ENCODE measurements around the gene ZBTB45. TPM values are rescaled to one million over a fixed set of nuclear protein-coding genes. Genes with fewer than 3 reads are reported as not detected.

Gene ZBTB45
- total RNA-seq, 1 donor from 2014 or later = 3.7 TPM

- Histone ChIP-seq H3K27ac (ENCODE audit: low read depth, low read length) (peak within 1 kb of the TSS; percentile 75), H3K27me3 (ENCODE audit: control insufficient read depth in 3 of 3, insufficient read depth in 3 of 3, low read length in 3 of 3) (no peaks in the 10 kb centered on the region), H3K4me1 (ENCODE audit: control insufficient read depth in 3 of 3, insufficient read depth in 3 of 3, low read length in 3 of 3) (peaks cover 8 to 19% (median 14%) of the 10 kb centered on the region in 3 donors), H3K9me3 (ENCODE audit: control insufficient read depth in 3 of 3, low read length in 3 of 3) (no peaks in the 10 kb centered on the region), H3K4me3 (ENCODE audit: low read length in 3 of 3) (peak within 1 kb of the TSS; percentile 81 to 87 (median 84)), H3K36me3 (ENCODE audit: control insufficient read depth in 3 of 3, insufficient read depth in 3 of 3, low read length in 3 of 3) (peaks cover 15 to 19% (median 17%) of the 10 kb centered on the region in 3 donors), H3K9ac (ENCODE audit: low read depth in 1 of 3, low read length in 3 of 3) (peak within 1 kb of the TSS; percentile 80 to 89 (median 84))
Observed at GRCh38 chr19:58466760-58467589, 52.6 kb downstream of the ZBTB45 start, which contains the start of gene ZNF324. TSS of gene ZNF324 (plus strand) at chr19:58467080. CDS start at chr19:58469186, 2,106 bp downstream.

- peak overlapping the region; percentile 27 to 89 (median 65) for H3K9ac ChIP-seq (ENCODE audit: low read depth in 1 of 3, low read length in 3 of 3)
Observed at GRCh38 chr19:58466089-58466759, 53.4 kb downstream of the ZBTB45 start.

More at GRCh38 chr19:58466089-58466759, 53.4 kb downstream of the ZBTB45 start:
- Histone ChIP-seq H3K36me3 (ENCODE audit: control insufficient read depth in 3 of 3, insufficient read depth in 3 of 3, low read length in 3 of 3) (peaks cover 12 to 15% (median 14%) of the 10 kb centered on the region in 3 donors), H3K4me3 (ENCODE audit: low read length in 3 of 3) (peak overlapping the region; percentile 81 to 87 (median 84)), H3K4me1 (ENCODE audit: control insufficient read depth in 3 of 3, insufficient read depth in 3 of 3, low read length in 3 of 3) (peaks cover 8 to 19% (median 14%) of the 10 kb centered on the region in 3 donors), H3K27me3 (ENCODE audit: control insufficient read depth in 3 of 3, insufficient read depth in 3 of 3, low read length in 3 of 3) (no peaks in the 10 kb centered on the region), H3K27ac (ENCODE audit: low read depth, low read length) (no peak overlapping the region), H3K9me3 (ENCODE audit: control insufficient read depth in 3 of 3, low read length in 3 of 3) (no peaks in the 10 kb centered on the region)

Small RNA genes within 50 kb of the gene (small RNA-seq; reads per million reads assigned to genes)
- 0.16 reads per million for gene MIR6807
- not detected for gene RN7SL525P
- gene RN7SL693P = not detected
- not detected for gene RNU6-1337P

Other genes starting within 250 kb of the ZBTB45 start
- 6.3 TPM for gene ZNF8, start 240.9 kb downstream of the ZBTB45 start, total RNA-seq
- 14.1 TPM for gene ERVK3-1, start 214.4 kb downstream of the ZBTB45 start, total RNA-seq
- gene ZSCAN22, start 192.8 kb downstream of the ZBTB45 start, total RNA-seq = 2.6 TPM
- under 0.01 TPM for gene A1BG, start 166.3 kb downstream of the ZBTB45 start, total RNA-seq
- 2.1 TPM for gene ZNF497, start 157.1 kb downstream of the ZBTB45 start, total RNA-seq
- 0.52 TPM for gene ZNF837, start 138.8 kb downstream of the ZBTB45 start, total RNA-seq
- 3,737 TPM for gene RPS5, start 132.5 kb downstream of the ZBTB45 start, total RNA-seq
- gene RNF225, start 124.2 kb downstream of the ZBTB45 start, total RNA-seq = not detected
- gene ZNF584, start 111.2 kb downstream of the ZBTB45 start, total RNA-seq = 8.4 TPM
- 9.9 TPM for gene ZNF132, start 79.7 kb downstream of the ZBTB45 start, total RNA-seq
- gene ZNF324B, start 68.2 kb downstream of the ZBTB45 start, total RNA-seq = 5.7 TPM
- gene ZNF324, start 52.7 kb downstream of the ZBTB45 start, total RNA-seq = 9.9 TPM
- 3.1 TPM for gene ZNF446, start 43.5 kb downstream of the ZBTB45 start, total RNA-seq
- 3.1 TPM for gene SLC27A5, start 7.8 kb downstream of the ZBTB45 start, total RNA-seq
- 277 TPM for gene TRIM28, start 24.3 kb upstream of the ZBTB45 start, total RNA-seq
- 68.9 TPM for gene CHMP2A, start 35.3 kb upstream of the ZBTB45 start, total RNA-seq
- gene UBE2M, start 38.8 kb upstream of the ZBTB45 start, total RNA-seq = 73.6 TPM
- 6.8 TPM for gene MZF1, start 53.5 kb upstream of the ZBTB45 start, total RNA-seq

All from skeletal muscle tissue (tissue), 5 donors.